H1 (cell line): ENCODE results near the gene SLC13A5. TPM values are rescaled to one million over a fixed set of nuclear protein-coding genes. Genes with fewer than 3 reads are reported as not detected.

ENCODE experiments used
- CTCF ChIA-PET: fragments of 300-600 bp; sonication (Branson Sonifier 250); formaldehyde crosslinking; loops from one replicate; lab custom pipeline; 2021; ENCODE audit not compliant: partially characterized antibody; lab: Charles Lee
- POLR2A ChIA-PET: fragments of 300-600 bp; sonication (Branson Sonifier 250); formaldehyde crosslinking; loops from one replicate; lab custom pipeline; 2021; ENCODE audit warnings: inconsistent platforms; ENCODE audit not compliant: partially characterized antibody; lab: Charles Lee
- DNase-seq, 2 experiments: peaks; one replicate each; pipeline versions ENCODE4 v3.0.0 to v3.0.0-alpha.2; 2010 to 2022; ENCODE audit warnings: low spot score in 2 of 2, low read depth in 1 of 2, mixed read lengths in 1 of 2
- FAIRE-seq: peaks from 2 replicates; lab custom pipeline; 2011; peaks lifted over from hg19 to GRCh38; lab: Jason Lieb, UNC
- H2AFZ ChIP-seq: 2 replicates; pipeline ENCODE4 v1.8.1; 2012; ENCODE audit warnings: low read length, inconsistent platforms
- H2AK5ac ChIP-seq: 2 replicates; pipeline ENCODE4 v1.6.1; 2013; ENCODE audit warnings: low read depth, low read length
- H2BK120ac ChIP-seq: replicated peaks from 2 replicates; pipeline ENCODE3; 2013; ENCODE audit warnings: low read depth, low read length, inconsistent platforms
- H2BK12ac ChIP-seq: 2 replicates; pipeline ENCODE4 v1.6.1; 2013; ENCODE audit warnings: low read depth, low read length
- H2BK15ac ChIP-seq: 2 replicates; pipeline ENCODE4 v1.6.1; 2013; ENCODE audit warnings: low read length
- H2BK20ac ChIP-seq: 2 replicates; pipeline ENCODE4 v1.6.1; 2013; ENCODE audit warnings: low read length
- H2BK5ac ChIP-seq: 2 replicates; pipeline ENCODE4 v1.6.1; 2013; ENCODE audit warnings: low read depth, low read length
- H3K14ac ChIP-seq: 2 replicates; pipeline ENCODE4 v1.6.1; 2013; ENCODE audit warnings: inconsistent platforms; ENCODE audit not compliant: insufficient read length
- H3K18ac ChIP-seq: 2 replicates; pipeline ENCODE4 v1.6.1; 2013; ENCODE audit warnings: low read length; ENCODE audit errors: extremely low read depth
- H3K23ac ChIP-seq: 2 replicates; pipeline ENCODE4 v1.6.1; 2013; ENCODE audit warnings: inconsistent platforms; ENCODE audit not compliant: insufficient read length
- H3K23me2 ChIP-seq: 2 replicates; pipeline ENCODE4 v1.6.1; 2013; ENCODE audit warnings: low read depth, low read length
- H3K27ac ChIP-seq: 2 replicates; pipeline ENCODE4 v1.6.1; 2011; ENCODE audit warnings: low read depth, low read length, inconsistent platforms
- H3K27me3 ChIP-seq, 4 experiments: replicated peaks in 1 of 4; 1 replicate in 1 of 4; 2 replicates in 3 of 4; pipeline versions ENCODE4 v1.6.1 to v1.8.1; 2011 to 2013; ENCODE audit warnings: low read length in 3 of 4, mild to moderate bottlenecking in 3 of 4, inconsistent platforms in 2 of 4, mixed read lengths in 2 of 4, moderate library complexity in 1 of 4; ENCODE audit not compliant: control insufficient read depth in 3 of 4, insufficient read depth in 3 of 4; ENCODE audit errors: extremely low read depth in 1 of 4
- H3K36me3 ChIP-seq, 4 experiments: 2 replicates each; pipeline versions ENCODE4 v1.6.1 to v1.8.1; 2011 to 2013; ENCODE audit warnings: mild to moderate bottlenecking in 4 of 4, low read length in 3 of 4, moderate library complexity in 2 of 4, control low read depth in 1 of 4, inconsistent platforms in 1 of 4; ENCODE audit not compliant: insufficient read depth in 4 of 4, control insufficient read depth in 2 of 4
- H3K4ac ChIP-seq: replicated peaks from 2 replicates; pipeline ENCODE3; 2013; ENCODE audit warnings: low read length, low read depth, mixed read lengths, inconsistent platforms; ENCODE audit not compliant: insufficient read length
- H3K4me1 ChIP-seq, 4 experiments: replicated peaks in 1 of 4; 1 replicate in 1 of 4; 2 replicates in 3 of 4; pipeline versions ENCODE4 v1.6.1 to v1.8.1; 2011 to 2013; ENCODE audit warnings: low read length in 3 of 4, inconsistent platforms in 2 of 4, mixed read lengths in 1 of 4; ENCODE audit not compliant: insufficient read depth in 4 of 4, control insufficient read depth in 3 of 4
- H3K4me2 ChIP-seq, 2 experiments: 2 replicates each; pipeline versions ENCODE4 v1.6.1 to v1.8.1; 2011 to 2013; ENCODE audit warnings: low read depth in 2 of 2, low read length in 2 of 2, control low read depth in 1 of 2, inconsistent platforms in 1 of 2, mild to moderate bottlenecking in 1 of 2; ENCODE audit not compliant: insufficient read depth in 1 of 2
- H3K4me3 ChIP-seq, 4 experiments: fragments of 200-600, 300-600 bp in 1 of 4; sonication (generic), shearing (Covaris generic), sonication (Bioruptor Twin) in 1 of 4; 2 replicates each; pipeline versions ENCODE4 v1.5.1 to v1.8.1; 2011 to 2016; ENCODE audit warnings: low read length in 4 of 4, low read depth in 3 of 4, control low read depth in 2 of 4, inconsistent platforms in 2 of 4, mild to moderate bottlenecking in 2 of 4, mixed read lengths in 1 of 4, moderate library complexity in 1 of 4; ENCODE audit not compliant: insufficient read depth in 2 of 4; ENCODE audit errors: extremely low read depth in 1 of 4
- H3K56ac ChIP-seq: replicated peaks from 2 replicates; pipeline ENCODE3; 2013; ENCODE audit warnings: low read depth, mild to moderate bottlenecking, mixed read lengths, low read length, inconsistent platforms; ENCODE audit not compliant: insufficient read length
- H3K79me1 ChIP-seq: 2 replicates; pipeline ENCODE4 v1.6.1; 2013; ENCODE audit warnings: low read depth, low read length, control low read depth
- H3K79me2 ChIP-seq, 2 experiments: 2 replicates each; pipeline versions ENCODE4 v1.6.1 to v1.8.1; 2012 to 2013; ENCODE audit warnings: low read length in 2 of 2, mild to moderate bottlenecking in 2 of 2, inconsistent platforms in 1 of 2; ENCODE audit not compliant: insufficient read depth in 2 of 2, control insufficient read depth in 1 of 2
- H3K9ac ChIP-seq, 4 experiments: replicated peaks in 1 of 4; 1 replicate in 1 of 4; 2 replicates in 3 of 4; pipeline versions ENCODE4 v1.6.1 to v1.8.1; 2011 to 2013; ENCODE audit warnings: low read depth in 3 of 4, low read length in 3 of 4, control low read depth in 2 of 4, mild to moderate bottlenecking in 2 of 4, moderate library complexity in 2 of 4, inconsistent platforms in 1 of 4; ENCODE audit errors: extremely low read depth in 1 of 4
- H3K9me3 ChIP-seq, 2 experiments: 2 replicates each; pipeline versions ENCODE4 v1.6.1 to v1.8.1; 2012 to 2013; ENCODE audit warnings: mild to moderate bottlenecking in 2 of 2, moderate library complexity in 2 of 2, control low read depth in 1 of 2, inconsistent platforms in 1 of 2, low read depth in 1 of 2, low read length in 1 of 2, mixed read lengths in 1 of 2; ENCODE audit not compliant: insufficient read depth in 2 of 2
- H4K20me1 ChIP-seq, 2 experiments: replicated peaks in 1 of 2; 2 replicates each; pipeline versions ENCODE3 to v1.8.1; 2011 to 2013; ENCODE audit warnings: inconsistent platforms in 2 of 2, low read length in 2 of 2, mild to moderate bottlenecking in 1 of 2; ENCODE audit not compliant: insufficient read depth in 2 of 2, control insufficient read depth in 1 of 2
- H4K5ac ChIP-seq: 2 replicates; pipeline ENCODE4 v1.6.1; 2013; ENCODE audit warnings: low read length, low read depth, mixed read lengths, inconsistent platforms; ENCODE audit not compliant: insufficient read length
- H4K8ac ChIP-seq: 2 replicates; pipeline ENCODE4 v1.8.0; 2013; ENCODE audit warnings: mild to moderate bottlenecking, moderate library complexity, low read length, inconsistent platforms; ENCODE audit not compliant: insufficient read depth; ENCODE audit errors: extremely low read depth
- H4K91ac ChIP-seq: replicated peaks from 2 replicates; pipeline ENCODE3; 2013; ENCODE audit warnings: low read length, mixed read lengths, inconsistent platforms; ENCODE audit not compliant: insufficient read length
- CREB1 ChIP-seq: IDR thresholded peaks from 2 replicates; pipeline ENCODE4 v1.6.1; 2012; ENCODE audit warnings: inconsistent platforms
- E2F6 ChIP-seq: IDR thresholded peaks from 2 replicates; pipeline ENCODE4 v1.6.1; 2012; ENCODE audit warnings: inconsistent platforms
- GTF2F1 ChIP-seq: IDR thresholded peaks from 2 replicates; pipeline ENCODE4 v1.6.1; 2012; ENCODE audit warnings: low read depth, low read length, improper control_type of control experiment, borderline replicate concordance
- HDAC2 ChIP-seq, 2 experiments: fragments of 300-600 bp in 1 of 2; sonication (generic) in 1 of 2; IDR thresholded peaks; 2 replicates each; pipeline ENCODE4 v1.6.1; 2011 to 2012; ENCODE audit warnings: low read depth in 2 of 2, low read length in 2 of 2, mild to moderate bottlenecking in 2 of 2, moderate library complexity in 2 of 2, borderline replicate concordance in 1 of 2, inconsistent platforms in 1 of 2
- JUN ChIP-seq: IDR thresholded peaks from 2 replicates; pipeline ENCODE4 v1.6.1; 2011; ENCODE audit warnings: low read depth, mild to moderate bottlenecking, improper control_type of control experiment, low read length
- MAX ChIP-seq: IDR thresholded peaks from 2 replicates; pipeline ENCODE4 v1.6.1; 2012; ENCODE audit warnings: inconsistent platforms
- SP4 ChIP-seq: IDR thresholded peaks from 2 replicates; pipeline ENCODE4 v1.6.1; 2012; ENCODE audit warnings: low read length, inconsistent platforms
- SUZ12 ChIP-seq: fragments of 200-600 bp; sonication (generic); IDR thresholded peaks from 2 replicates; pipeline ENCODE4 v1.6.1; 2012; ENCODE audit warnings: mild to moderate bottlenecking, inconsistent platforms, low read length, moderate library complexity, mixed read lengths
- TAF1 ChIP-seq: IDR thresholded peaks from 2 replicates; pipeline ENCODE4 v1.6.1; 2011; ENCODE audit warnings: mild to moderate bottlenecking, low read depth, low read length
- TEAD4 ChIP-seq: IDR thresholded peaks from 2 replicates; pipeline ENCODE4 v1.6.1; 2012; ENCODE audit warnings: low read depth, low read length, inconsistent platforms, mixed read lengths
- WGBS, 2 experiments: shearing (Covaris generic) in 1 of 2; methylation state at CpG; one replicate each; pipeline versions ENCODE4 v1.1.6 to v1.1.7; 2013 to 2015; ENCODE audit warnings: low lambda C conversion rate in 2 of 2, mixed read lengths in 2 of 2, inconsistent platforms in 1 of 2, low coverage in 1 of 2, missing lambda C conversion rate in 1 of 2; ENCODE audit not compliant: insufficient replicate concordance in 2 of 2, insufficient coverage in 1 of 2, insufficient read length in 1 of 2; ENCODE audit errors: extremely low coverage in 1 of 2, missing lambda C conversion rate in 1 of 2; 5-methylcytosine and 5-hydroxymethylcytosine counted together
- polyA plus RNA-seq, 7 experiments: library from polyadenylated mRNA; depleted of rRNA in 3 of 7; stranded (reverse) in 5 of 7; unstranded in 2 of 7; fragments of >200 nt in 5 of 7; fragments of 200-250 nt in 2 of 7; gene quantifications; 1 replicate in 5 of 7; 2 replicates in 1 of 7; 4 replicates in 1 of 7; pipeline versions ENCODE4 v1.2.1 to v1.2.3, GENCODE V29; 2011 to 2013; ENCODE audit warnings: missing spikeins in 2 of 7, mixed read lengths in 2 of 7
- total RNA-seq: library from RNA; stranded (reverse); fragmentation: NEBNext Ultra II Directional; extraction: Animal tissue kit (Norgen Biotek cat#: 25700); gene quantifications from 2 replicates; pipeline ENCODE4 v1.2.1, GENCODE V29; 2021

SLC13A5 gene
- total and polyA plus RNA-seq, 2 of the 8 experiments (the other 6 are each of a cell fraction or from before 2014, with no cell fraction given), result 2.1 to 2.6 TPM

- no peak overlapping the region for H2BK20ac ChIP-seq
- H3K4ac ChIP-seq, result no peak overlapping the region
- peak overlapping the region; percentile 68 for H2AFZ ChIP-seq
- no peak overlapping the region for H2BK120ac ChIP-seq
- H2BK12ac ChIP-seq, result 0 out of 2 replicates have a peak overlapping the region, but pooled peaks have one; percentile 50
- H4K91ac ChIP-seq, result no peak overlapping the region
- no peak overlapping the region for H3K14ac ChIP-seq
- DNase-seq (no peak), FAIRE-seq (no peak)
- H3K23me2 ChIP-seq, result peaks cover 19% of the 10 kb centered on the region; the same call in 1 of the 2 replicates
- H3K4me3 ChIP-seq, result peak overlapping the region; percentile 39 to 68 (median 60)
- peak overlapping the region; percentile 78 to 93 for H3K4me2 ChIP-seq
- H3K23ac ChIP-seq, result no peak overlapping the region
- peak overlapping the region in 1 of 4 experiments; percentile 14; a peak in 2 of 7 replicates for H3K9ac ChIP-seq
- peak overlapping the region; percentile 7; the same call in 1 of the 2 replicates for H4K8ac ChIP-seq
- H3K9me3 ChIP-seq, result no peaks in the 10 kb centered on the region
- H3K79me2 ChIP-seq, result no peaks in the 10 kb centered on the region
- H3K79me1 ChIP-seq, result no peaks in the 10 kb centered on the region; the same call in 1 of the 2 replicates
- POLR2A ChIA-PET, result interaction anchor here (1.1 kb wide), 1 partner anchor 11 kb away, joined by 3 read pairs; no protein-coding TSS in a partner anchor
- no peaks in the 10 kb centered on the region for H3K36me3 ChIP-seq
- H4K20me1 ChIP-seq, result no peaks in the 10 kb centered on the region
- H4K5ac ChIP-seq, result no peak overlapping the region
- TF ChIP-seq TEAD4 (no peak), TAF1 (no peak), JUN (no peak), E2F6 (peak; percentile 57), HDAC2 (IDR thresholded peaks at IDR 0.05; ENCODE audit: borderline replicate concordance in 1 of 2, low read depth in 2 of 2, low read length in 2 of 2) (no peak), MAX (peak; percentile 61), SP4 (no peak), GTF2F1 (no peak), CREB1 (no peak), SUZ12 (peak; percentile 11; the same call in 1 of the 2 replicates)
- H2BK5ac ChIP-seq, result no peak overlapping the region
- no peak overlapping the region; the same call in 1 of the 2 replicates for H3K18ac ChIP-seq
- 8% methylated on average over 24 of the region's 29 CpGs; no CpG with 5 or more reads in 1 of the 2 experiments for WGBS, 2 experiments
- CTCF ChIA-PET, result interaction anchor here (1.0 to 7.0 kb wide), 8 partner anchors 9 to 232 kb away, joined by 3 to 72 read pairs (median 6); no protein-coding TSS in a partner anchor
- no peak overlapping the region for H3K27ac ChIP-seq
- H2BK15ac ChIP-seq, result no peak overlapping the region
- peaks cover 0 to 12% (median 9%) of the 10 kb centered on the region in 4 experiments; a peak in 6 of 7 replicates for H3K4me1 ChIP-seq
- H3K27me3 ChIP-seq, result peaks cover 9 to 38% (median 31%) of the 10 kb centered on the region in 4 experiments
- H3K56ac ChIP-seq, result no peak overlapping the region
- H2AK5ac ChIP-seq, result no peak overlapping the region
These were observed 726 bp upstream of the SLC13A5 start for GRCh38 chr17:6713918-6714271.
